Ovary (tissue), 9 donors: ENCODE results near the gene OBSCN. TPM values are rescaled to one million over a fixed set of nuclear protein-coding genes. Genes with fewer than 3 reads are reported as not detected.
A peak's percentile ranks its signal among the peaks of the same experiment; 100 is the strongest.

Source experiments
- DNase-seq, 5 donors: peaks; one replicate each; pipeline ENCODE4 v3.0.0-alpha.2; 2019 to 2020
- H3K27ac ChIP-seq, 2 donors: fragments of 200-600 bp; one replicate each; pipeline versions ENCODE4 v1.5.1 to v1.8.0; 2019 to 2022
- H3K27me3 ChIP-seq: fragments of 200-600 bp; one replicate; pipeline ENCODE4 v1.8.0; 2022
- H3K36me3 ChIP-seq: fragments of 200-600 bp; sonication (generic); one replicate; pipeline ENCODE4 v1.5.1; 2019
- H3K4me1 ChIP-seq: one replicate; pipeline ENCODE4 v1.8.1; 2013; ENCODE audit warnings: mild to moderate bottlenecking, moderate library complexity; ENCODE audit not compliant: insufficient read depth
- H3K4me3 ChIP-seq: fragments of 200-600 bp; sonication (generic); one replicate; pipeline ENCODE4 v1.5.1; 2017
- H3K9me3 ChIP-seq, 2 donors: fragments of 200-600 bp in 1 of 2; sonication (generic) in 1 of 2; one replicate each; pipeline versions ENCODE4 v1.5.1 to v1.8.1; 2013 to 2019; ENCODE audit warnings: mild to moderate bottlenecking in 1 of 2, moderate library complexity in 1 of 2
- EP300 ChIP-seq: sonication (generic); formaldehyde crosslinking; IDR thresholded peaks from one replicate; pipeline ENCODE4 v1.6.1; 2017; ENCODE audit warnings: antibody characterized with exemption
- POLR2A ChIP-seq: fragments of 450-650 bp; IDR thresholded peaks from one replicate; pipeline ENCODE4 v1.6.1; 2017; ENCODE audit warnings: antibody characterized with exemption, mild to moderate bottlenecking, moderate library complexity
- WGBS, 3 donors: extraction: QIAGEN DNeasy Blood & Tissue Kit in 1 of 3; methylation state at CpG; one replicate each; pipeline versions ENCODE4 v1.1.5 to v1.1.7; 2013 to 2017; 5-methylcytosine and 5-hydroxymethylcytosine counted together
- intact Hi-C, 4 donors: fragments of 100-400 bp; cut with DNase I; formaldehyde crosslinking; loops; one replicate each; pipeline versions ENCODE4 v1.11.0 to v1.15.1; 2022 to 2023
- polyA plus RNA-seq, 2 donors: library from polyadenylated mRNA; stranded (reverse); fragments of 200-250 nt in 1 of 2; fragments of 350-450 nt in 1 of 2; fragmentation: Illumina TruSeq in 1 of 2; extraction: RNeasy Lipid Tissue Mini Kit (QIAGEN cat#74804) in 1 of 2; gene quantifications; one replicate each; pipeline ENCODE4 v1.2.3, GENCODE V29; 2013 to 2014
- total RNA-seq, 7 donors: library from RNA; depleted of rRNA in 2 of 7; stranded (reverse); fragments of >200 nt in 2 of 7; fragmentation: NEBNext Ultra II Directional in 3 of 7; extraction: Animal tissue kit (Norgen Biotek cat#: 25700) in 3 of 7; gene quantifications; one replicate each; pipeline versions ENCODE4 v1.1.0 to v1.2.4, GENCODE V29; 2016 to 2023
- TF ChIP-seq, protein P1 (sequence below), 3 donors: fragments of 450-650 bp in 2 of 3; fragments of 200-600 bp in 1 of 3; IDR thresholded peaks; one replicate each; pipeline versions ENCODE4 v1.5.1 to v1.8.0; 2016 to 2022; ENCODE audit warnings: antibody characterized with exemption in 3 of 3, mild to moderate bottlenecking in 1 of 3
- donor health status: DM: no; HTN: no; CAD: no; lungs with moderate emphysema.
- donor health status: DM: no; HTN: no; CAD: no.
- donor health status: Bipolar disorder and iron deficiency.
- donor health status: DM: yes; HTN: yes; CAD: no.
- donor health status: DM: no; HTN: no; CAD: no.
- donor health status: DM: yes; HTN: yes; CAD: no.

The OBSCN gene
- total and polyA plus RNA-seq, 9 donors: 3.5 to 37.1 (median 29.0) TPM

DNA sequence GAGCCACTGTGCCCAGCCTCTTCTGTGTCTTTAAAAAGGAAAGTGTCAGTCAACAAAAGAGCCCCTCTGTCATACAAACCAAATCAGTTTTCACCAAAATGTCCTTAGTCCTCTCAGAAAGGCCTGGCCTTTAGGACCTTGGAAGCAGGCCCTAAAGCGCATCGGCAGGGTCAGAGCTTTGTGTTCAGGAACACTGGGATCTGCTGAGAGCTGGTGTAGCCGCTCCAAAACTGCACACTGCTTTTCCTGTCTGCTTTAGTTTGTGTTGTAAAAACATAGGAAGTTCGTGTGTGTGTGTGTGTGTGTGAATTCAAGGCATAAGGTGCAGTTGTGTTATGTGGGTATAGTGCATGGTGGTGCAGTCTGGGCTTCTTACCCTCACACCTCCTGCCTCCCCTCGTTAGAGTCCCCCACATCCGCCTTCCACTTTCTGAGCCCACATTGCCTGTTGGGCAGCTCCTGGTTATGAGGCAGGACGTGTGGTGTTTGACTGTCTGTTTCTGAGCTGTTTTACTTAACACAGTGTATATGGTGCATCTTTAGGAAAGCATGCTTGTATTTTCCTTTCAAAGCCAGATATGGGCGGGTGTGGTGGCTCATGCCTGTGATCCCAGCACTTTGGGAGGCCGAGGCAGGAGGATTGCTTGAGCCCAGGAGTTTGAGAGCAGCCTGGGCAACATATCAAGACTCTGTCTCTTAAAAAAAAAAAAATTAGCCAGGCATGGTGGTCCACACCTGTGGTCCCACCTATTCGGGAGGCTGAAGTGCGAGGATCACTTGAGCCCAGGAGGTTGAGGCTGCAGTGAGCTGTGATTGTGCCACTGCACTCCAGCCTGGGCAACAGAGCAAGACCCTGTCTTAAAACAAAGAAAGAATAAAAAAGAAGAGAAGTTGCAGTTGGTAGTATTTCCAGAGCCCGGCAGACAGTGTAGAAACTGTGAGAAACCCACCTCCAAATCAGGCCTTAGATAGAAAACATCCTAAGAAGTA is 29.8 kb upstream of the OBSCN start:
- TF ChIP-seq EP300: no peak
- DNase-seq: peak in 1 of 5 donors; percentile 30
- peak overlapping the region in 1 of 2 donors; percentile 66 for H3K27ac ChIP-seq

DNA sequence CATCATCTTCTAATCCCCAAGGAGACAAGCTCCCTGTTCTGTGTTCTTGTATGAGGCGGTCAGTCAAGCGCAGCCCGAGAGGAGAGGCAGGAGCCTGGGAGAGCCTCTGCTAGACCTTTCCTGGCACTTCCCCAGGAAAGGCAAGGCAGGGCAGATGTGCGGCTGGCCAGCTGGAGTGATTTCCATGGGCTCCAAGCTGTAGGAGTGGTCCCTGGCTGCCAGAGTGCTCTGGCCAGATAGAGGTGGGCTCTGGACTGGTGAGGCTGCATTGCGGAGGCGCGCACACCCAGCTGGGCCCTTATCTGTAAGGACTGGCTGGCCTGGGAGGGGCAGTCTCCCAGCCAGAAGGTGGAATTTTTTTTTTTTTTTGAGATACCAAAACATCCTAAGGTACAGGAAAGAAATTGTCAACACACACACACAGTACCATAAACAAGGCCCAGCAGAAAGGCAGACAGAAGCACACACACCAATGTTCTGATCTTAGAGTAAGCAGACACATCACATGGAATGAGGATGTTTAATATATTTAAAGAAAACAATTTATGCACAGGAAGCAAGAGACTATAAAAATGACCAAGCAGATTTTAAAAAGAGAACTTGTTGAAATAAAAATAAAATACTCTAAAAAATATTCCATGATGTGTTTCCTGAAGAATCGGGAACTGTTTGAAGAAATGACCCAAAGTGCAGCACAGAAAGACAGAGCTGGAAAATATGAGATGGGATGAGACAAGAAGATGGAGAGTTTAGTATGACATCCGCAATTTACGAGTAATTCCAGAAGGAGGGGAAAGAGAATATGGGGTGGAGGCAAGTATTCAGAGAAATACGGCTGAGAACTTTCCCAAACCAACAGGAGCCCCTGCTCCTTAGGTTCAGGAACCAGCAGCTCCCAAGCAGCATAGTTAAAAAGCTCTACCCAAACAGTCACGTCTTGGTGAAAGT is 28.8 kb upstream of the OBSCN start:
- TF ChIP-seq POLR2A (no peak), EP300 (no peak)
- TF ChIP-seq, protein P1, sequence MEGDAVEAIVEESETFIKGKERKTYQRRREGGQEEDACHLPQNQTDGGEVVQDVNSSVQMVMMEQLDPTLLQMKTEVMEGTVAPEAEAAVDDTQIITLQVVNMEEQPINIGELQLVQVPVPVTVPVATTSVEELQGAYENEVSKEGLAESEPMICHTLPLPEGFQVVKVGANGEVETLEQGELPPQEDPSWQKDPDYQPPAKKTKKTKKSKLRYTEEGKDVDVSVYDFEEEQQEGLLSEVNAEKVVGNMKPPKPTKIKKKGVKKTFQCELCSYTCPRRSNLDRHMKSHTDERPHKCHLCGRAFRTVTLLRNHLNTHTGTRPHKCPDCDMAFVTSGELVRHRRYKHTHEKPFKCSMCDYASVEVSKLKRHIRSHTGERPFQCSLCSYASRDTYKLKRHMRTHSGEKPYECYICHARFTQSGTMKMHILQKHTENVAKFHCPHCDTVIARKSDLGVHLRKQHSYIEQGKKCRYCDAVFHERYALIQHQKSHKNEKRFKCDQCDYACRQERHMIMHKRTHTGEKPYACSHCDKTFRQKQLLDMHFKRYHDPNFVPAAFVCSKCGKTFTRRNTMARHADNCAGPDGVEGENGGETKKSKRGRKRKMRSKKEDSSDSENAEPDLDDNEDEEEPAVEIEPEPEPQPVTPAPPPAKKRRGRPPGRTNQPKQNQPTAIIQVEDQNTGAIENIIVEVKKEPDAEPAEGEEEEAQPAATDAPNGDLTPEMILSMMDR (IDR thresholded peaks at IDR 0.05): no peak
- WGBS, 3 donors: 6 to 21% (median 15%) methylated on average over 12 of the region's 12 CpGs
- Histone ChIP-seq H3K4me1 (peaks cover 3% of the 10 kb centered on the region), H3K27ac (peak overlapping the region in 1 of 2 donors; percentile 66), H3K9me3 (no peaks in the 10 kb centered on the region), H3K27me3 (no peaks in the 10 kb centered on the region), H3K36me3 (no peaks in the 10 kb centered on the region), H3K4me3 (no peak overlapping the region)
- peak; percentile 51 to 76 (median 62) for DNase-seq
- intact Hi-C loops: no loop called here

More for the DNA sequence above, 29.8 kb upstream of the OBSCN start:
- Histone ChIP-seq H3K27me3 (no peaks in the 10 kb centered on the region), H3K36me3 (no peaks in the 10 kb centered on the region), H3K4me3 (no peak overlapping the region), H3K9me3 (no peaks in the 10 kb centered on the region), H3K4me1 (peaks cover 3% of the 10 kb centered on the region)
- intact Hi-C loops: no loop called here
- WGBS, 3 donors: 63 to 78% (median 73%) methylated on average over 12 of the region's 12 CpGs

DNA sequence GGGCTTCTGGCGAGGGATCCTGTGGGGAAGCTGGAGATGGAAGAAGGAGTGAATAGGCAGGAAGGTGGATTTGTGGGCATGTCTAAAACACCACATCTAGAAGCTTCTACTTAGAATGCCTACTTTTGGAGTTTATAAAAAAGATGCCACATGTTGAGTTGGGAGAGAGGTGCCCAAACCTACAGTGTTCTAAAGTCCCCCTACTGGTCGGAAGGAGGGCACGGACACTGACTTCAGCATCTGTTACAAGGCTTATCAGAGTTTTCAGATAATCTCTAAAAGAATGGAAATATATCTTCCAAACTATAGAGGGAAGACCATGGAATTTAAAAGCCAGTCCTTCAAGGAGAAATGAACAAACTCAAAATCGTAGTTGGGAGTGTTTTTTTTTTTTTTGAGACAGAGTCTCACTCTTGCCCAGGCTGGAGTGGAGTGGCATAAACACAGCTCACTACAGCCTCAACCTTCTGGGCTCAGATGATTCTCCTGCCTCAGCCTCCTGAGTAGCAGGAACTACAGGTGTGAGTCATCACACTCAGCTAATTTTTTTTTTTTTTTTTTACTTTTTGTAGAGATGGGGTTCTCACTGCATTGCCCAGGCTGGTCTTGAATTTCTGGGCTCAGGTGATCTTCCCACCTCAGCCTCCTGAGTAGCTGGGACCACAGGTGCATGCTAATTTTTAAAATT is 27.4 kb upstream of the OBSCN start:
- Histone ChIP-seq H3K9me3 (no peaks in the 10 kb centered on the region), H3K4me1 (peaks cover 3% of the 10 kb centered on the region), H3K4me3 (no peak overlapping the region), H3K27ac (no peak overlapping the region), H3K27me3 (no peaks in the 10 kb centered on the region), H3K36me3 (no peaks in the 10 kb centered on the region)
- intact Hi-C loops: no loop called here
- 77 to 85% (median 80%) methylated on average over 4 of the region's 4 CpGs for WGBS, 3 donors
- no peak for DNase-seq
- no peak for TF ChIP-seq EP300

DNA sequence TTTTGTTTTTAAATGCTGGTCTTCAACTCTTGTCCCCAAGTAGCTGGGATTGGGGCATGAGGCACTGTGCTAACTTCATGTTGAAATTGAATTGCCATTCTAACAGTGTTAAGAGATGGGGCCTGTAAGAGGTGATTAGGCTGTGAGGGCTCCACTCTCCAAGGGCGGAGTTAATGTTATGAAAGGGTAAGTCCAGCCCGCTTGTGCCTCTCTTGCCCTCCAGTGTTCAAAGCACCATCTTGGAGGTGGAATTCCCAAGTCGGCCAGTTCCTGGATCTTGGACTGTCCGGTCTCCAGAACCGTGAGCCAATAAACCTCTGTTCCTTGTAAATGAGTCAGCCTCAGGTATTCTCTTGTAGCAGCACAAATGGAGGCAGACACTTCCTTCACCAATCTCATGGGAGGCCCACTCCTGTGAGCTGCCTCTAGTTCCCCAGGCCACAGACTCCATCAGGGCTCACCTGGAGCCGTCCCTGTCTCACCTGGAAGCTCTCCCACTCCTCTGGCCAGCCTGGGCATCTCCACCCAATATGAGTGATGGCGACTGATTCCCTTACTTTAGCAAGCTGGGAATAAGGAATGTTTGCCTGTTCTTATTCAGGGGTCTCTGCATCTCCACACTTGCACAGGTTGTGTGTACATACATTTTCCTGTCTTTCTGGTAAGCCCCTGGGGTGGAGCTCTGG is 26.7 kb upstream of the OBSCN start:
- Histone ChIP-seq H3K36me3 (no peaks in the 10 kb centered on the region), H3K9me3 (no peaks in the 10 kb centered on the region), H3K27me3 (no peaks in the 10 kb centered on the region), H3K4me3 (no peak overlapping the region), H3K4me1 (peaks cover 3% of the 10 kb centered on the region), H3K27ac (no peak overlapping the region)
- TF ChIP-seq EP300 (no peak), POLR2A (no peak)
- TF ChIP-seq, protein P1 (IDR thresholded peaks at IDR 0.05): no peak
- WGBS, 3 donors: 95 to 96% (median 95%) methylated on average over 7 of the region's 7 CpGs
- DNase-seq: peak in 1 of 5 donors; percentile 25
- intact Hi-C loops: no loop called here
